ENCODE data around the gene CCDC85C. TPM values are rescaled to one million over a fixed set of nuclear protein-coding genes. Genes with fewer than 3 reads are reported as not detected.
A peak's percentile ranks its signal among the peaks of the same experiment; 100 is the strongest.

CCDC85C gene
- total and polyA plus RNA-seq, 2 of the 4 experiments (the other 2 are of a cell fraction): 16.0 to 19.0 TPM

DNA sequence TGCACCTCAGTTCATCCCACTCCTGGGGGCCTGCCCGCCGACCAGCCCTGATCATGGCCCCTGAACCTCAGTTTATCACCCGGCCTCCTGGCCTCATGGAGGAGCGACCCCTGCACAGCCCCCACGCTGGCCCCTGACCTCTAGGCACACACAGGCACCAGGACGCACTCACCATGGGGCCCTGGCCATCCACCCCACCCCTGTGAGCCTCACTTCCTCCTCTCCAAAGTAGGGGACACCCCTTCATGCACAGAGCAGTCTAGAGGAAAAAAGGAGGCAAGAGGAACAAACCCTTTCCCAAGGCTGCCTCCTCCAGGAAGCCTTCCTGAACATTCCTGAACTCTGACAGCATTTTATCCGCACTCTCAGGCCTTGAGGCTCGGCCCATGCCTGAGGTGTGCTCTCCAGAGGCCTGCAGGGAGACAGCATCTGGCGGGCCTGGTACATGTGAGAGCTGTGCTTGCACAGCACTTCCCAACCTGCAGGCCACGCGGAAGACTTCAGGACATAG, 83.4 kb downstream of the CCDC85C start:
- no peak overlapping the region for H3K14ac ChIP-seq (replicated peaks; ENCODE audit: low read depth, low read length)

More for the DNA sequence above, 83.4 kb downstream of the CCDC85C start:
- no peak for DNase-seq
- H3K27me3 ChIP-seq (ENCODE audit: control insufficient read depth, insufficient read depth, low read length): no peaks in the 10 kb centered on the region
- TF ChIP-seq MAZ (IDR thresholded peaks at IDR 0.05; ENCODE audit: borderline replicate concordance, low read depth, low read length): no peak
- TF ChIP-seq BHLHE40 (IDR thresholded peaks at IDR 0.05; ENCODE audit: low read depth, low read length): no peak
- no peak for TF ChIP-seq SMC3 (IDR thresholded peaks at IDR 0.05; ENCODE audit: low read depth, low read length)
- no peak for TF ChIP-seq POLR2A (IDR thresholded peaks at IDR 0.05; ENCODE audit: low read depth, low read length)
- TF ChIP-seq MXI1 (IDR thresholded peaks at IDR 0.05; ENCODE audit: borderline replicate concordance, low read depth, low read length): no peak
- TF ChIP-seq, protein P1, sequence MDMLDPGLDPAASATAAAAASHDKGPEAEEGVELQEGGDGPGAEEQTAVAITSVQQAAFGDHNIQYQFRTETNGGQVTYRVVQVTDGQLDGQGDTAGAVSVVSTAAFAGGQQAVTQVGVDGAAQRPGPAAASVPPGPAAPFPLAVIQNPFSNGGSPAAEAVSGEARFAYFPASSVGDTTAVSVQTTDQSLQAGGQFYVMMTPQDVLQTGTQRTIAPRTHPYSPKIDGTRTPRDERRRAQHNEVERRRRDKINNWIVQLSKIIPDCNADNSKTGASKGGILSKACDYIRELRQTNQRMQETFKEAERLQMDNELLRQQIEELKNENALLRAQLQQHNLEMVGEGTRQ (IDR thresholded peaks at IDR 0.05; ENCODE audit: low read depth, low read length): no peak
- TF ChIP-seq FOS (IDR thresholded peaks at IDR 0.05; ENCODE audit: low read depth, low read length): no peak
- no peak for TF ChIP-seq NFE2L2 (IDR thresholded peaks at IDR 0.05; ENCODE audit: low read depth, low read length)
- TF ChIP-seq, protein P2, sequence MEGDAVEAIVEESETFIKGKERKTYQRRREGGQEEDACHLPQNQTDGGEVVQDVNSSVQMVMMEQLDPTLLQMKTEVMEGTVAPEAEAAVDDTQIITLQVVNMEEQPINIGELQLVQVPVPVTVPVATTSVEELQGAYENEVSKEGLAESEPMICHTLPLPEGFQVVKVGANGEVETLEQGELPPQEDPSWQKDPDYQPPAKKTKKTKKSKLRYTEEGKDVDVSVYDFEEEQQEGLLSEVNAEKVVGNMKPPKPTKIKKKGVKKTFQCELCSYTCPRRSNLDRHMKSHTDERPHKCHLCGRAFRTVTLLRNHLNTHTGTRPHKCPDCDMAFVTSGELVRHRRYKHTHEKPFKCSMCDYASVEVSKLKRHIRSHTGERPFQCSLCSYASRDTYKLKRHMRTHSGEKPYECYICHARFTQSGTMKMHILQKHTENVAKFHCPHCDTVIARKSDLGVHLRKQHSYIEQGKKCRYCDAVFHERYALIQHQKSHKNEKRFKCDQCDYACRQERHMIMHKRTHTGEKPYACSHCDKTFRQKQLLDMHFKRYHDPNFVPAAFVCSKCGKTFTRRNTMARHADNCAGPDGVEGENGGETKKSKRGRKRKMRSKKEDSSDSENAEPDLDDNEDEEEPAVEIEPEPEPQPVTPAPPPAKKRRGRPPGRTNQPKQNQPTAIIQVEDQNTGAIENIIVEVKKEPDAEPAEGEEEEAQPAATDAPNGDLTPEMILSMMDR (conservative IDR thresholded peaks at IDR 0.05; ENCODE audit: low read depth, low read length): no peak
- no peak for TF ChIP-seq CEBPB (IDR thresholded peaks at IDR 0.05; ENCODE audit: low read depth, low read length)
- H3K79me1 ChIP-seq (ENCODE audit: low read depth in 1 of 2, low read length in 2 of 2): peaks cover 21 to 86% of the 10 kb centered on the region in 2 experiments
- ChIA-PET CTCF (no interaction called here), POLR2A (ENCODE audit: unreplicated experiment) (no interaction called here)
- no peak overlapping the region for H2BK20ac ChIP-seq (ENCODE audit: low read depth, low read length)
- H3K23ac ChIP-seq (ENCODE audit: low read depth, low read length): no peak overlapping the region
- H3K4me1 ChIP-seq (ENCODE audit: control insufficient read depth, insufficient read depth, low read length): peaks cover 32% of the 10 kb centered on the region
- no peak overlapping the region for H3K4me2 ChIP-seq (ENCODE audit: low read depth, low read length)
- H2AK9ac ChIP-seq (replicated peaks; ENCODE audit: low read depth, low read length, poor library complexity): peak overlapping the region; percentile 44
- dilution Hi-C loops (cut with HindIII; ENCODE audit: low sequenced_read_pairs, unreplicated experiment): no loop called here
- no peak overlapping the region for H3K4ac ChIP-seq (ENCODE audit: low read depth, low read length)
- H3K27ac ChIP-seq (ENCODE audit: insufficient read depth, low read length): no peak overlapping the region
- peaks cover 41% of the 10 kb centered on the region for H4K20me1 ChIP-seq (ENCODE audit: insufficient read depth, low read length)
- H4K5ac ChIP-seq (ENCODE audit: low read depth, low read length): no peak overlapping the region
- H2BK120ac ChIP-seq (ENCODE audit: low read depth, low read length): no peak overlapping the region
- ATAC-seq (ENCODE audit: low read depth): no peak
- intact Hi-C loops (cut with micrococcal nuclease): loop anchor here (5.0 kb wide), 1 partner anchor 162 kb away; the partner anchor contains the start of gene CYP46A1
- no TSS peak for BruUV-seq (replicated peaks)
- no peaks in the 10 kb centered on the region; the same call in 1 of the 2 replicates for H3K36me3 ChIP-seq (ENCODE audit: control insufficient read depth, insufficient read depth, low read length)
- H3K18ac ChIP-seq (ENCODE audit: low read depth, low read length): no peak overlapping the region
- H2BK15ac ChIP-seq (ENCODE audit: low read depth, low read length): no peak overlapping the region
- no peak overlapping the region for H2BK5ac ChIP-seq (ENCODE audit: low read depth, low read length, poor library complexity, severe bottlenecking)
- H4K8ac ChIP-seq (ENCODE audit: low read depth in 2 of 2, low read length in 2 of 2): no peak overlapping the region
- peaks cover 10% of the 10 kb centered on the region for H3K9me1 ChIP-seq (ENCODE audit: insufficient read depth, low read length)
- in situ Hi-C loops (cut with MboI; ENCODE audit: low sequenced_read_pairs): loop anchor here (5.0 to 10.0 kb wide), 2 partner anchors 102 to 384 kb away; no protein-coding TSS in a partner anchor
- no peak overlapping the region for H3K9ac ChIP-seq (ENCODE audit: low read depth, low read length)
- no peak overlapping the region for H2AFZ ChIP-seq (replicated peaks; ENCODE audit: low read length, poor library complexity)
- no peak overlapping the region for H3K56ac ChIP-seq (ENCODE audit: extremely low read depth, insufficient read depth, low read length)
- H2AK5ac ChIP-seq (ENCODE audit: low read depth, low read length): 0 out of 2 replicates have a peak overlapping the region, but pooled peaks have one; percentile 3
- no peaks in the 10 kb centered on the region for H3K9me3 ChIP-seq (ENCODE audit: control insufficient read depth, insufficient read depth, low read length)
- H3K4me3 ChIP-seq (ENCODE audit: insufficient read depth, low read depth, low read length): no peak overlapping the region
- WGBS, 2 experiments (ENCODE audit: extremely low coverage in 2 of 2, insufficient read length in 1 of 2): 90% methylated on average over 11 of the region's 11 CpGs; no CpG with 5 or more reads in 1 of the 2 experiments
- no peak overlapping the region for H4K91ac ChIP-seq (ENCODE audit: insufficient read depth, low read depth, low read length)
